ENCODE measurements around the gene BFSP1. TPM values are rescaled to one million over a fixed set of nuclear protein-coding genes. Genes with fewer than 3 reads are reported as not detected.
A peak's percentile ranks its signal among the peaks of the same experiment; 100 is the strongest.

BFSP1 gene
- total RNA-seq (ENCODE audit: unreplicated experiment), result 3.5 TPM
- long read RNA-seq, partial matches to known transcripts, result 0 of 1 reads
- long read RNA-seq, other reads (novel, unspliced or antisense), result 1 of 1 reads

DNA sequence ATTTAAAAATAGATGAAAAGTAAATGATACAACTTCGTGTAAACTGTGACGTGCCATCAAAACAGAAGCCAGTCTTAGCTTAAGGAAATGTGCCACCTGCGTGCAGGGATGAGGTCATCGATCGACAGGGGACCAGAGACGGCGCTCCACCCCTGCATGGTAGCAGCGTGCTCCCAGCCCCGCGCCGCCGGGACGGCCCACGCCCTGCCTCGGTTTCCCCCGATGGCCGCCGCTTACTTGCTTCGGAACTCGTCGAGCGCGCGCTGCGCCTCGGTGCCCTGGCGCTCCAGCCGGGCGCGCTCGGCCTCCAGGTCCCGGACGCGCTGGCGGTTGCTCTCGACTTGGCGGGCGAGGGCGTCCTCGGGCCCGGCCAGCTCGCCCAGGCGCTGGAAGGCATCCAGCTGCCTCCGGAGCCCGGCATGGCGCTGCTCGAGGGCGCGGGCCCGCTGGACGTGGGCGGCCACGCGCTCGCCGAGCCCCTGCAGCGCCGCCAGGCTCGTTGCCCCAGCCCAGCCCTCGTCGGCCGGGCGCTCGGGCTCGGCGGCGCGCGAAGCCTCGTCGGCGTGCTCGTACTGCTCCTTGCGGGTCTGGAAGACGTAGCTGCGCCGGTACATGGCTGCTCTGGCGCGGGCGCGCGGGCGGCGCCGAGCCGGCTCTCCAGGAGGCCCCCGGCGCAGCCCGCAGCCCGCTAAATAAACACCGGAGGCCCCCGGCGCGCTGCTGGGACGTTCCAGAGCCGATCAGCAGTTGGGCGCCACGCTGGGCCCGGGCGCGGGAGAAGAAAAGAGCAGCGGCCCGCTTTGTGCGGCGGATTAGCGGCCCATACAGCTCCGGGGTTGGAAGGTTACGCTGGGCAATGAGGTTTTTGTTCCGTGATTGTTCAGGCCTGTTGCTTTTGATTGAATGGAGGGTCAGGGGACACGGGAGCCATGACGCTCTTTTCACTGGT lies at the start of gene BFSP1:
Gene BFSP1 (minus strand): TSS at position 664 of the 949 bp plus-strand sequence. CDS start 50 bp downstream, at position 614.
- peak; percentile 67 for DNase-seq (ENCODE audit: low spot score)
- Mint-ChIP-seq H3K9me3 (ENCODE audit: unreplicated experiment) (no peaks in the 10 kb centered on the region), H3K4me1 (ENCODE audit: unreplicated experiment) (peaks cover 4% of the 10 kb centered on the region), H3K4me3 (ENCODE audit: unreplicated experiment) (peak within 1 kb of the TSS; percentile 94), H3K36me3 (ENCODE audit: low read depth, unreplicated experiment) (no peaks in the 10 kb centered on the region), H3K27ac (ENCODE audit: unreplicated experiment) (peak within 1 kb of the TSS; percentile 77), H3K27me3 (ENCODE audit: unreplicated experiment) (peaks cover 6% of the 10 kb centered on the region)
- TF ChIP-seq, protein P1, sequence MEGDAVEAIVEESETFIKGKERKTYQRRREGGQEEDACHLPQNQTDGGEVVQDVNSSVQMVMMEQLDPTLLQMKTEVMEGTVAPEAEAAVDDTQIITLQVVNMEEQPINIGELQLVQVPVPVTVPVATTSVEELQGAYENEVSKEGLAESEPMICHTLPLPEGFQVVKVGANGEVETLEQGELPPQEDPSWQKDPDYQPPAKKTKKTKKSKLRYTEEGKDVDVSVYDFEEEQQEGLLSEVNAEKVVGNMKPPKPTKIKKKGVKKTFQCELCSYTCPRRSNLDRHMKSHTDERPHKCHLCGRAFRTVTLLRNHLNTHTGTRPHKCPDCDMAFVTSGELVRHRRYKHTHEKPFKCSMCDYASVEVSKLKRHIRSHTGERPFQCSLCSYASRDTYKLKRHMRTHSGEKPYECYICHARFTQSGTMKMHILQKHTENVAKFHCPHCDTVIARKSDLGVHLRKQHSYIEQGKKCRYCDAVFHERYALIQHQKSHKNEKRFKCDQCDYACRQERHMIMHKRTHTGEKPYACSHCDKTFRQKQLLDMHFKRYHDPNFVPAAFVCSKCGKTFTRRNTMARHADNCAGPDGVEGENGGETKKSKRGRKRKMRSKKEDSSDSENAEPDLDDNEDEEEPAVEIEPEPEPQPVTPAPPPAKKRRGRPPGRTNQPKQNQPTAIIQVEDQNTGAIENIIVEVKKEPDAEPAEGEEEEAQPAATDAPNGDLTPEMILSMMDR (IDR thresholded peaks at IDR 0.05; ENCODE audit: unreplicated experiment), result no peak

GRCh38 chr20:17580895-17581294 lies 49.7 kb upstream of the BFSP1 start:
- no peak for DNase-seq (ENCODE audit: low spot score)
- Mint-ChIP-seq H3K27ac (ENCODE audit: unreplicated experiment) (no peak overlapping the region), H3K27me3 (ENCODE audit: unreplicated experiment) (peaks cover 3% of the 10 kb centered on the region), H3K4me3 (ENCODE audit: unreplicated experiment) (no peak overlapping the region), H3K4me1 (ENCODE audit: unreplicated experiment) (peaks cover 10% of the 10 kb centered on the region), H3K36me3 (ENCODE audit: low read depth, unreplicated experiment) (no peaks in the 10 kb centered on the region), H3K9me3 (ENCODE audit: unreplicated experiment) (no peaks in the 10 kb centered on the region)
- TF ChIP-seq, protein P1 (IDR thresholded peaks at IDR 0.05; ENCODE audit: unreplicated experiment), result no peak

DNA sequence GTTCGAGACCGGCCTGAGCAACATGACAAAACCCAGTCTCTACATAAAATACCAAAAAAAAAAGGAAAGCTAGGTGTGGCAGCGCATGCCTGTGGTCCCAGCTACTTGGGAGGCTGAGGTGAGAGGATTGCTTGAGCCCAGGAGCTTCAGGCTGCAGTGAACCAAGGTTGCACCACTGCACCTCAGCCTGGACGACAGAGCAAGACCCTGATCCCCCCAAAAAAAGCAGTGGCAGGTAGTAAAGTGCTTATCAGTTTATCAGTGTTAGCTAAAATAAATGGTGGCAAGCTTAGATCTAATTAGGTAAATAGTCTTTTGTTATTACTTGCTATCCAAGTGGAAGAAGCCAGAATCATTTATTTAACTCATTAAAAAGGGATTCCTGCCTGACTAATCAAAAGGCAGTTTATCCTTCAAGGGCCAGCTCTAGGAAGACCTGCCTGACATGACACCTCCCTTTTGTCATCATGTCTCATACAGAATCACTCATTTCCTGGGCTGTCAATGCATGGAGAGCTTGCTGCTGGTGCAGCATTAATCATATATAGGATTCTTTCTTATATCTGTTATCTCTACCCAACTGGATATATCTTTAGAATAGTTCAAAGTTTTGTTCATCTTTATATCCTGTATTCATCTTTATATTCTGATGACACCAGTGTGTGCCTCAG lies 48.3 kb upstream of the BFSP1 start:
- Mint-ChIP-seq H3K27ac (ENCODE audit: unreplicated experiment) (no peak overlapping the region), H3K36me3 (ENCODE audit: low read depth, unreplicated experiment) (no peaks in the 10 kb centered on the region), H3K9me3 (ENCODE audit: unreplicated experiment) (no peaks in the 10 kb centered on the region), H3K4me1 (ENCODE audit: unreplicated experiment) (peaks cover 10% of the 10 kb centered on the region), H3K27me3 (ENCODE audit: unreplicated experiment) (peaks cover 3% of the 10 kb centered on the region), H3K4me3 (ENCODE audit: unreplicated experiment) (no peak overlapping the region)
- no peak for DNase-seq (ENCODE audit: low spot score)
- TF ChIP-seq, protein P1 (IDR thresholded peaks at IDR 0.05; ENCODE audit: unreplicated experiment), result no peak

DNA sequence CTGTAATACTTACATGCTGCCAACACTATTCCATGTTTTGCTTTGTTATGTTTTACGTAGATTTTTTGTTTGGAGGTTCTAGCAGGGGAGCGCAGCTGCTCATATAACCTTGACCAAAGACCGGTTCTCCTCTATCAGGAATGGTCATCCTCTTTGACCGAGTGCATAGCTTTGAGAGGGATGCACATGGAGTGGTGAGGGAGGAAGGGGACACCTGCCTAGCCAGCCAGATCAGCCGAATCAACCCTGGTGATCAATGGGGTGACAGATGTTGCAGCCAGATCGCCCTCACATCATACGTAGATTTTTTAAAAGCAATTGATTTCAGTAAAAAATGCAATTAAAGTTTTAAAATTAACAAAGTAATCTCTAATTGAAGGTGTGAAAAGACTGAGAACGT lies 45.0 kb upstream of the BFSP1 start:
- H3K27me3 Mint-ChIP-seq (ENCODE audit: unreplicated experiment), result peaks cover 5% of the 10 kb centered on the region
- TF ChIP-seq, protein P1 (IDR thresholded peaks at IDR 0.05; ENCODE audit: unreplicated experiment), result no peak
- DNase-seq (ENCODE audit: low spot score), result no peak
- H3K9me3 Mint-ChIP-seq (ENCODE audit: unreplicated experiment), result no peaks in the 10 kb centered on the region
- no peak overlapping the region for H3K4me3 Mint-ChIP-seq (ENCODE audit: unreplicated experiment)
- H3K36me3 Mint-ChIP-seq (ENCODE audit: low read depth, unreplicated experiment), result no peaks in the 10 kb centered on the region
- H3K27ac Mint-ChIP-seq (ENCODE audit: unreplicated experiment), result no peak overlapping the region
- H3K4me1 Mint-ChIP-seq (ENCODE audit: unreplicated experiment), result peaks cover 21% of the 10 kb centered on the region

Data from endothelial cell (in vitro differentiated cells).